ENCODE measurements around the gene ARL15.

- TF ChIP-seq CTCF (IDR thresholded peaks at IDR 0.05; ENCODE audit: borderline replicate concordance, extremely low read depth, low read length, poor library complexity, severe bottlenecking) = no peak
- TF ChIP-seq EZH2 (IDR thresholded peaks at IDR 0.05; ENCODE audit: borderline replicate concordance, low read depth, low read length, severe bottlenecking) = no peak
These were observed at the start of gene ARL15 for GRCh38 chr5:54310433-54311175.
